GM23248 (cell line): ENCODE measurements around the gene BTLA.

ENCODE experiments used
- EZH2 ChIP-seq: fragments of 200-600 bp; sonication (generic); IDR thresholded peaks from 2 replicates; pipeline ENCODE4 v1.6.1; 2018; ENCODE audit warnings: antibody characterized with exemption, mild to moderate bottlenecking; ENCODE audit not compliant: insufficient read depth, poor library complexity, severe bottlenecking
- EZH2phosphoT487 ChIP-seq: fragments of 200-600 bp; sonication (generic); IDR thresholded peaks from 2 replicates; pipeline ENCODE4 v1.6.1; 2018; ENCODE audit warnings: antibody characterized with exemption, moderate library complexity, mild to moderate bottlenecking, low read depth; ENCODE audit not compliant: insufficient read depth

GRCh38 chr3:112496366-112497067 is 2.8 kb downstream of the BTLA start:
- TF ChIP-seq EZH2phosphoT487 (no peak), EZH2 (no peak)
